HL-60/S4 treated with retinoic acid at 250 ng/mL for 4 days and 3 days (cell line): ENCODE measurements around the gene CYBRD1.

Source experiments
- in situ Hi-C: fragments of 300-500 bp; cut with MboI; formaldehyde crosslinking; loops from 2 replicates; pipeline ENCODE4 v1.7.0; 2022; ENCODE audit warnings: low sequenced_read_pairs

The CYBRD1 gene

GRCh38 chr2:171595896-171596295 lies 73.6 kb downstream of the CYBRD1 start:
- in situ Hi-C loops = loop anchor here (25.0 kb wide), 2 partner anchors 541 to 866 kb away; no protein-coding TSS in a partner anchor

GRCh38 chr2:171598713-171599319 lies 76.5 kb downstream of the CYBRD1 start:
- in situ Hi-C loops = loop anchor here (25.0 kb wide), 2 partner anchors 538 to 863 kb away; no protein-coding TSS in a partner anchor

- in situ Hi-C loops = no loop called here
These were observed 77.9 kb downstream of the CYBRD1 start for GRCh38 chr2:171600126-171600525.

- in situ Hi-C loops = no loop called here
These were observed 80.1 kb downstream of the CYBRD1 start for GRCh38 chr2:171602352-171602751.
